MG63 (cell line): ENCODE measurements around the gene EFCAB5. TPM values are rescaled to one million over a fixed set of nuclear protein-coding genes. Genes with fewer than 3 reads are reported as not detected.
A peak's percentile ranks its signal among the peaks of the same experiment; 100 is the strongest.
"Not testable (repeated sequence)": the region's sequence is repeated elsewhere in the genome, so short reads cannot be mapped to it uniquely, and the experiment has no call there.

Source experiments
- DNase-seq: peaks from one replicate; pipeline ENCODE4 v3.0.0-alpha.2; 2020
- H3K27me3 ChIP-seq: fragments of 250-450 bp; sonication (Bioruptor Pico); 2 replicates; pipeline ENCODE4 v1.5.1; 2020; ENCODE audit warnings: mild to moderate bottlenecking, moderate library complexity
- H3K36me3 ChIP-seq: fragments of 250-450 bp; sonication (Bioruptor Pico); 2 replicates; pipeline ENCODE4 v1.5.1; 2020; ENCODE audit warnings: mild to moderate bottlenecking, moderate library complexity
- H3K4me3 ChIP-seq: fragments of 250-450 bp; sonication (Bioruptor Pico); 2 replicates; pipeline ENCODE4 v1.5.1; 2020; ENCODE audit warnings: mild to moderate bottlenecking, moderate library complexity
- H3K9me3 ChIP-seq: fragments of 250-450 bp; sonication (Bioruptor Pico); 2 replicates; pipeline ENCODE4 v1.5.1; 2020; ENCODE audit warnings: mild to moderate bottlenecking, moderate library complexity
- total RNA-seq: library from RNA; depleted of rRNA; stranded (reverse); fragments of >200 nt; shearing (Covaris generic); gene quantifications from 2 replicates; pipeline ENCODE4 v1.2.3, GENCODE V29; 2014; ENCODE audit warnings: low replicate concordance

Gene EFCAB5
- total RNA-seq, 1 experiment from 2014 or later, result not detected

GRCh38 chr17:30035369-30035768 is 93.9 kb downstream of the EFCAB5 start:
- Histone ChIP-seq H3K9me3 (no peaks in the 10 kb centered on the region), H3K4me3 (no peak overlapping the region), H3K36me3 (no peaks in the 10 kb centered on the region), H3K27me3 (peaks cover 29% of the 10 kb centered on the region)
- no peak for DNase-seq

- not testable (repeated sequence) for H3K4me3 ChIP-seq, H3K9me3 ChIP-seq, H3K36me3 ChIP-seq
- H3K27me3 ChIP-seq, result peaks cover 53% of the 10 kb centered on the region
- DNase-seq, result peak; percentile 5
Observed at GRCh38 chr17:30040719-30041518, 99.5 kb downstream of the EFCAB5 start.

GRCh38 chr17:30041551-30041950 is 100.1 kb downstream of the EFCAB5 start:
- DNase-seq, result no peak
- H3K36me3 ChIP-seq, result no peaks in the 10 kb centered on the region
- H3K4me3 ChIP-seq, result no peak overlapping the region
- H3K9me3 ChIP-seq, result peaks cover 2% of the 10 kb centered on the region
- H3K27me3 ChIP-seq, result peaks cover 58% of the 10 kb centered on the region

- H3K9me3 ChIP-seq, result peaks cover 25% of the 10 kb centered on the region
- peaks cover 31% of the 10 kb centered on the region for H3K27me3 ChIP-seq
- no peak overlapping the region for H3K4me3 ChIP-seq
- no peaks in the 10 kb centered on the region for H3K36me3 ChIP-seq
- DNase-seq, result no peak
Observed at GRCh38 chr17:30062372-30062771, 120.9 kb downstream of the EFCAB5 start.

GRCh38 chr17:30064738-30065137 is 123.3 kb downstream of the EFCAB5 start:
- H3K4me3 ChIP-seq, result no peak overlapping the region
- DNase-seq, result no peak
- peaks cover 17% of the 10 kb centered on the region for H3K27me3 ChIP-seq
- H3K9me3 ChIP-seq, result peaks cover 25% of the 10 kb centered on the region
- H3K36me3 ChIP-seq, result no peaks in the 10 kb centered on the region

GRCh38 chr17:30068465-30068864 is 127.0 kb downstream of the EFCAB5 start:
- peaks cover 31% of the 10 kb centered on the region for H3K9me3 ChIP-seq
- DNase-seq, result no peak
- H3K4me3 ChIP-seq, result no peak overlapping the region
- no peaks in the 10 kb centered on the region for H3K36me3 ChIP-seq
- H3K27me3 ChIP-seq, result peaks cover 19% of the 10 kb centered on the region

GRCh38 chr17:30074254-30074653 is 132.8 kb downstream of the EFCAB5 start:
- no peak overlapping the region for H3K4me3 ChIP-seq
- peaks cover 32% of the 10 kb centered on the region for H3K27me3 ChIP-seq
- DNase-seq, result no peak
- peaks cover 6% of the 10 kb centered on the region for H3K9me3 ChIP-seq
- no peaks in the 10 kb centered on the region for H3K36me3 ChIP-seq

GRCh38 chr17:30074730-30075129 is 133.3 kb downstream of the EFCAB5 start:
- no peak for DNase-seq
- H3K27me3 ChIP-seq, result peaks cover 34% of the 10 kb centered on the region
- no peaks in the 10 kb centered on the region for H3K36me3 ChIP-seq
- peaks cover 6% of the 10 kb centered on the region for H3K9me3 ChIP-seq
- H3K4me3 ChIP-seq, result no peak overlapping the region

GRCh38 chr17:30082773-30083172 is 141.3 kb downstream of the EFCAB5 start:
- H3K9me3 ChIP-seq, result no peaks in the 10 kb centered on the region
- DNase-seq, result no peak
- no peak overlapping the region for H3K4me3 ChIP-seq
- peaks cover 25% of the 10 kb centered on the region for H3K27me3 ChIP-seq
- no peaks in the 10 kb centered on the region for H3K36me3 ChIP-seq

- Histone ChIP-seq H3K27me3 (peaks cover 11% of the 10 kb centered on the region), H3K36me3 (no peaks in the 10 kb centered on the region), H3K4me3 (no peak overlapping the region), H3K9me3 (no peaks in the 10 kb centered on the region)
- DNase-seq, result no peak
Observed at GRCh38 chr17:30084788-30085187, 143.4 kb downstream of the EFCAB5 start.

- Histone ChIP-seq H3K36me3 (no peaks in the 10 kb centered on the region), H3K27me3 (peaks cover 5% of the 10 kb centered on the region), H3K9me3 (no peaks in the 10 kb centered on the region), H3K4me3 (no peak overlapping the region)
- DNase-seq, result no peak
Observed at GRCh38 chr17:30086896-30087295, 145.5 kb downstream of the EFCAB5 start.

- H3K36me3 ChIP-seq, H3K27me3 ChIP-seq, DNase-seq, H3K4me3 ChIP-seq, H3K9me3 ChIP-seq: not testable (repeated sequence)
Observed at GRCh38 chr17:30087431-30087830, 146.0 kb downstream of the EFCAB5 start.

- Histone ChIP-seq H3K9me3 (no peaks in the 10 kb centered on the region), H3K4me3 (no peak overlapping the region)
- DNase-seq, result no peak
Observed at GRCh38 chr17:30091121-30091670, 149.8 kb downstream of the EFCAB5 start.

GRCh38 chr17:30091771-30092170 is 150.3 kb downstream of the EFCAB5 start:
- H3K27me3 ChIP-seq, result peaks cover 5% of the 10 kb centered on the region; the same call in 1 of the 2 replicates
- peak; percentile 34 for DNase-seq
- H3K9me3 ChIP-seq, result no peaks in the 10 kb centered on the region
- H3K4me3 ChIP-seq, result no peak overlapping the region
- no peaks in the 10 kb centered on the region for H3K36me3 ChIP-seq

More at GRCh38 chr17:30091121-30091670, 149.8 kb downstream of the EFCAB5 start:
- Histone ChIP-seq H3K36me3 (no peaks in the 10 kb centered on the region), H3K27me3 (peaks cover 5% of the 10 kb centered on the region; the same call in 1 of the 2 replicates)

- no peaks in the 10 kb centered on the region for H3K36me3 ChIP-seq
- DNase-seq, result no peak
- H3K9me3 ChIP-seq, result no peaks in the 10 kb centered on the region
- no peak overlapping the region for H3K4me3 ChIP-seq
- no peaks in the 10 kb centered on the region for H3K27me3 ChIP-seq
Observed at GRCh38 chr17:30092886-30093285, 151.5 kb downstream of the EFCAB5 start.

- no peaks in the 10 kb centered on the region for H3K27me3 ChIP-seq
- no peak overlapping the region for H3K4me3 ChIP-seq
- H3K9me3 ChIP-seq, result no peaks in the 10 kb centered on the region
- DNase-seq, result peak; percentile 18
- no peaks in the 10 kb centered on the region for H3K36me3 ChIP-seq
Observed at GRCh38 chr17:30093463-30094147, 152.2 kb downstream of the EFCAB5 start.

GRCh38 chr17:30095507-30096244 is 154.2 kb downstream of the EFCAB5 start:
- Histone ChIP-seq H3K36me3 (no peaks in the 10 kb centered on the region), H3K4me3 (no peak overlapping the region), H3K27me3 (0 out of 2 replicates have a peak, but pooled peaks cover 2% of the 10 kb centered on the region), H3K9me3 (no peaks in the 10 kb centered on the region)
- DNase-seq, result peak; percentile 20
